Subcutaneous abdominal adipose tissue (tissue), 5 donors: ENCODE data around the gene CHIT1.

Experiments used
- H3K27ac ChIP-seq: one replicate; pipeline ENCODE4 v1.7.0; 2013; ENCODE audit warnings: low read depth, mild to moderate bottlenecking, inconsistent platforms, low read length, moderate library complexity
- H3K27me3 ChIP-seq, 5 donors: one replicate each; pipeline ENCODE4 v1.7.0; 2013; ENCODE audit warnings: low read length in 5 of 5, inconsistent platforms in 1 of 5; ENCODE audit not compliant: control insufficient read depth in 5 of 5, insufficient read depth in 4 of 5
- H3K36me3 ChIP-seq, 5 donors: one replicate each; pipeline ENCODE4 v1.7.0; 2013; ENCODE audit warnings: low read length in 5 of 5; ENCODE audit not compliant: control insufficient read depth in 5 of 5, insufficient read depth in 5 of 5
- H3K4me1 ChIP-seq, 5 donors: one replicate each; pipeline ENCODE4 v1.7.0; 2013; ENCODE audit warnings: low read length in 5 of 5, mild to moderate bottlenecking in 3 of 5, moderate library complexity in 1 of 5; ENCODE audit not compliant: control insufficient read depth in 5 of 5, insufficient read depth in 5 of 5
- H3K4me3 ChIP-seq, 5 donors: one replicate each; pipeline ENCODE4 v1.7.0; 2013; ENCODE audit warnings: low read length in 5 of 5, low read depth in 1 of 5
- H3K9ac ChIP-seq, 5 donors: one replicate each; pipeline ENCODE4 v1.7.0; 2013; ENCODE audit warnings: low read length in 5 of 5, mild to moderate bottlenecking in 4 of 5, moderate library complexity in 3 of 5
- H3K9me3 ChIP-seq, 5 donors: one replicate each; pipeline ENCODE4 v1.7.0; 2013; ENCODE audit warnings: low read length in 5 of 5; ENCODE audit not compliant: control insufficient read depth in 5 of 5
- donor health status: healthy.
- donor health status: healthy.
- donor health status: healthy.
- donor health status: healthy.
- donor health status: healthy.

The CHIT1 gene

GRCh38 chr1:203273206-203273868, 43.9 kb upstream of the CHIT1 start:
- peaks cover 11 to 62% (median 45%) of the 10 kb centered on the region in 5 donors for H3K4me1 ChIP-seq
- no peaks in the 10 kb centered on the region for H3K27me3 ChIP-seq

GRCh38 chr1:203272633-203273205, 43.2 kb upstream of the CHIT1 start:
- H3K4me3 ChIP-seq = peak overlapping the region in 4 of 5 donors; percentile 33 to 63 (median 54)
- peak overlapping the region; percentile 80 for H3K27ac ChIP-seq
- no peaks in the 10 kb centered on the region for H3K36me3 ChIP-seq
- peaks cover 5 to 58% (median 41%) of the 10 kb centered on the region in 5 donors for H3K4me1 ChIP-seq
- no peaks in the 10 kb centered on the region for H3K9me3 ChIP-seq
- H3K27me3 ChIP-seq = no peaks in the 10 kb centered on the region
- H3K9ac ChIP-seq = peak overlapping the region in 1 of 5 donors; percentile 44

More at GRCh38 chr1:203273206-203273868, 43.9 kb upstream of the CHIT1 start:
- H3K36me3 ChIP-seq = no peaks in the 10 kb centered on the region
- peak overlapping the region in 4 of 5 donors; percentile 16 to 57 (median 30) for H3K9ac ChIP-seq
- peak overlapping the region; percentile 26 to 63 (median 53) for H3K4me3 ChIP-seq
- H3K27ac ChIP-seq = peak overlapping the region; percentile 80
- no peaks in the 10 kb centered on the region for H3K9me3 ChIP-seq

GRCh38 chr1:203271962-203272632, 42.6 kb upstream of the CHIT1 start:
- Histone ChIP-seq H3K36me3 (no peaks in the 10 kb centered on the region), H3K9ac (no peak overlapping the region), H3K4me3 (no peak overlapping the region), H3K27me3 (no peaks in the 10 kb centered on the region), H3K27ac (no peak overlapping the region), H3K9me3 (no peaks in the 10 kb centered on the region), H3K4me1 (peaks cover 5 to 56% (median 39%) of the 10 kb centered on the region in 5 donors)

- Histone ChIP-seq H3K4me3 (peak overlapping the region in 1 of 5 donors; percentile 37), H3K4me1 (peaks cover 5 to 53% (median 35%) of the 10 kb centered on the region in 5 donors), H3K36me3 (no peaks in the 10 kb centered on the region), H3K9ac (no peak overlapping the region), H3K27ac (no peak overlapping the region), H3K9me3 (no peaks in the 10 kb centered on the region), H3K27me3 (no peaks in the 10 kb centered on the region)
Measured at GRCh38 chr1:203271018-203271743, 41.7 kb upstream of the CHIT1 start.

- Histone ChIP-seq H3K9me3 (no peaks in the 10 kb centered on the region), H3K9ac (no peak overlapping the region), H3K4me1 (peaks cover 5 to 48% (median 35%) of the 10 kb centered on the region in 5 donors), H3K36me3 (no peaks in the 10 kb centered on the region), H3K27me3 (no peaks in the 10 kb centered on the region), H3K4me3 (peak overlapping the region in 1 of 5 donors; percentile 37), H3K27ac (no peak overlapping the region)
Measured at GRCh38 chr1:203270448-203270847, 41.0 kb upstream of the CHIT1 start.

DNA sequence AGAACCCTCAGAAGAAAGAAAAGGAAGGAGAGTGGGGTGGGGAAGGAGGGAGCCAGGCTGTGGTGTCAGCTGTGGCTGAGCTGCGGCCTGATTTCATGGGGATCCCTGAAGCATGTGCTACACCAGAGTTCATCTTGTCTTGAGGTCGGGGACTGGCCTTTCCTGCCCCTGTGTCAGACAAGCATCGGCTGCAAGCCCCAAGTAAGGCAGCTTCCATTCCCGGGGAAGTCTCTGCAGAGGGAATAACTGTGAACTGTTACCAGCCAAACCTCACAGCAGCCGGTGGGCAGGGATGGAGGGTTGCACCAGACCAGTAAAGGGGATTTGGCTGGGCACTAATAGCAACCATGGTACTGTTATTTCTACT, 40.2 kb upstream of the CHIT1 start:
- Histone ChIP-seq H3K4me1 (peaks cover 1 to 41% (median 30%) of the 10 kb centered on the region in 5 donors), H3K9ac (peak overlapping the region in 1 of 5 donors; percentile 19), H3K27me3 (no peaks in the 10 kb centered on the region), H3K9me3 (no peaks in the 10 kb centered on the region), H3K4me3 (no peak overlapping the region), H3K36me3 (no peaks in the 10 kb centered on the region), H3K27ac (no peak overlapping the region)

DNA sequence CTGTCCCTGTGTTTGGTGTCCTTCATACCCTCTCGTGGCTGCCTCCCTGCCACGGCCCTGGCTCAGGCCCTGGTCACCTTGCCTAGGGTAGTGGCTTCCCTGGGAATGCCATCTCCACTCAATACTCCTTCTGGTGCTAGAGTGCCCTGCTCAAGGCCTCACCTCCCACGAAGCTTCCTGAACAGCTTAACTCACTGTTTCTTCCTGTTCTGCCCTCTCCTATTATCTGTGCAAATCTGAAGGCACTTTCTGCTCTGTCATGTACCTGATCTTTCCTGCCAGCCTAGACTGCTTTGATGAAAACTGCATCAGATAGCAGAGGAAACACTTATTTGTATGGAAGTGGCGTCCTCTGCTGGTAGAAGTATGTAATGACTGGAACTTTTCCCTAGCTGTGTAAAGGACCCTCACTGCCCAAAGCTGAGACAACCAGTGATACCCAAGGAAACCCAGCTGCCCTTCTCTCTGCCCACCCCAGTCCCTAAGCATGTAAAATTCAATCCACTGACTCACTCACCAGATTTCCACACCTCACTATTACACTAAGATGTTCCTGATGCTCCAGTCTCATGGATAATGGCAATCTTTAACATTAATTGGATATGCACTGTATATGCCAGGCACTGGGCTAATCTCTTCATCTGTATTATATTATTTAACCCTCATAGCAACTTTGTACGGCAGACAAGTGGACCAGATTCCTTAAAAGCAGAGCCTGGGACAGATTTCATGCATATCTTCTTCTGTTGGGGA, 39.6 kb upstream of the CHIT1 start:
- peaks cover 0 to 36% (median 24%) of the 10 kb centered on the region in 5 donors for H3K4me1 ChIP-seq
- H3K4me3 ChIP-seq = no peak overlapping the region
- H3K27me3 ChIP-seq = no peaks in the 10 kb centered on the region
- no peaks in the 10 kb centered on the region for H3K9me3 ChIP-seq
- no peak overlapping the region for H3K9ac ChIP-seq
- no peak overlapping the region for H3K27ac ChIP-seq
- no peaks in the 10 kb centered on the region for H3K36me3 ChIP-seq

- H3K27ac ChIP-seq = peak overlapping the region; percentile 68
- no peaks in the 10 kb centered on the region for H3K36me3 ChIP-seq
- H3K4me1 ChIP-seq = peaks cover 0 to 24% (median 13%) of the 10 kb centered on the region in 5 donors
- H3K9me3 ChIP-seq = no peaks in the 10 kb centered on the region
- H3K27me3 ChIP-seq = no peaks in the 10 kb centered on the region
- peak overlapping the region; percentile 79 to 90 (median 82) for H3K4me3 ChIP-seq
- H3K9ac ChIP-seq = peak overlapping the region in 4 of 5 donors; percentile 65 to 87 (median 70)
Measured at GRCh38 chr1:203267912-203268311, 38.4 kb upstream of the CHIT1 start.

DNA sequence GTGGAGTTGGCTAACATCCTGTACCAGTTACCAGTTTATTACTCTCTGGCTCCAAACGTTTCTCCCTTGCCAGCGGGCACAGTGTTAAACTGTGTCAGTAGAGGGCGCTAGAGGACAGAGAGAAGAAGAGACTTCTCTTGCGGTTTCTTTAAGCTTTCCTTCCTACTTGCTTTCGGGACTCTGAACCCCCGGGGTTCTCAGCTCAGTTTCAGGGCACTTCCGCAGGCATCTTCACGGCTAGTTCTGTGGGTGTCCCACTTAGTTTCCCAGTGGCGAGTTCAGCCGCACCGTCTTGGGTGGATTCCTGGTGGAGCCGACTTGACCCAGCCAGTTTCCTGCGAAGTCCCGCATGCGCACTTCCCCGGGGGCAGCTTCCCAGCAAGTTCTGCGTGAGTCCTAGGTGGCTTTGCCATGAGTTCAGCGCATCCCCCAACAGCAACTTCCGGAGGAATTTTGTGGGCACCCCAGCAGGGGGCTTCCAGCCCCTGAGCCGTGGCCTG, 37.9 kb upstream of the CHIT1 start:
- Histone ChIP-seq H3K9ac (peak overlapping the region; percentile 65 to 88 (median 71)), H3K4me3 (peak overlapping the region; percentile 79 to 90 (median 82)), H3K9me3 (no peaks in the 10 kb centered on the region), H3K27ac (peak overlapping the region; percentile 68), H3K4me1 (peaks cover 0 to 20% (median 7%) of the 10 kb centered on the region in 5 donors), H3K27me3 (no peaks in the 10 kb centered on the region), H3K36me3 (no peaks in the 10 kb centered on the region)
